Lung microvascular endothelial cell (primary cell): Measurements from ENCODE around the gene KIFAP3. TPM values are rescaled to one million over a fixed set of nuclear protein-coding genes. Genes with fewer than 3 reads are reported as not detected.

Experiments used
- DNase-seq, 2 donors: peaks; one replicate each; pipeline versions ENCODE4 v3.0.0 to v3.0.0-alpha.2; 2010; ENCODE audit warnings: low read depth in 2 of 2
- total RNA-seq: library from RNA; depleted of rRNA; stranded (reverse); fragments of >200 nt; gene quantifications from 2 replicates; pipeline ENCODE4 v1.2.1, GENCODE V29; 2014

The KIFAP3 gene
- total RNA-seq, 1 donor from 2014 or later = 19.0 TPM

- DNase-seq = peak; percentile 26 to 60
Observed at GRCh38 chr1:169989246-169989645, 85.2 kb downstream of the KIFAP3 start.

DNA sequence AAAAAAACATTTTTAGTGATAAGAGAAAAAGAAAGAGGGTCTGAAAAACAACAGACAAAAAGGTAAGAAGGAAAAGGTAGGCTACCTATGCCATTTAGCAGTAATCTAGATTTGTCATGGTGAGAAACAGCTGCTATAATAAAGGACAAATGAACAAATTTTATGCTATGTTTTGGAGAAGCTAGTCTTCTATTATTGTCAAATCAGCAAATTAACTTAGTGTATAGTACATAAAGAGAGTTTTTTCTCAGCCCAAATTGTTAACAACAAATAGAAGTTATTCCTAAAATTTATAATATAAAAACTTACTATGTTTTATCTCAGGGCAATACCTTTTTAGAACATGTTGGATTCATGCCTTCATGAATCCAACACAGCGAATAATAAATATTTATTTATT lies 88.7 kb downstream of the KIFAP3 start:
- no peak for DNase-seq

GRCh38 chr1:169974067-169974466 lies 100.4 kb downstream of the KIFAP3 start:
- no peak for DNase-seq

- no peak for DNase-seq
Observed at GRCh38 chr1:169970114-169970513, 104.4 kb downstream of the KIFAP3 start.

- no peak for DNase-seq
Observed at GRCh38 chr1:169968174-169968573, 106.3 kb downstream of the KIFAP3 start.

DNA sequence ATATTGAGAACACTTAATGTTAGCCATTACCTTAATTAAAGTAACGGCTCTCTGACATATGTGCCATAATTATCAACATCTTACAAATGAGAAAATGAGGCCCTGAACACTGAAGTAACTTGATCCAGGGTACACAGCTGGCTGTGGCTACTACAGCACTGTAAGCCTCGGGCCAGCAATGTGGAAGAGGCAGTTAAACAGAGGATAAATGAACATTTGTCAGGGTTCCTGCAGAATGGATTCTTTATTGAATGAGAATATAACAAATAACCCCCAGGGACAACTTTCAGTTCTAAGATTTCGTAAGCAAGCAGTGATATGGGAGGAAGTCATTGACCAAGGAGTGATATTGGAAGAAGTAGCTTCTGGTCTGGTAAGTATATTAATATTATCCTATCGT lies 110.3 kb downstream of the KIFAP3 start:
- no peak for DNase-seq

DNA sequence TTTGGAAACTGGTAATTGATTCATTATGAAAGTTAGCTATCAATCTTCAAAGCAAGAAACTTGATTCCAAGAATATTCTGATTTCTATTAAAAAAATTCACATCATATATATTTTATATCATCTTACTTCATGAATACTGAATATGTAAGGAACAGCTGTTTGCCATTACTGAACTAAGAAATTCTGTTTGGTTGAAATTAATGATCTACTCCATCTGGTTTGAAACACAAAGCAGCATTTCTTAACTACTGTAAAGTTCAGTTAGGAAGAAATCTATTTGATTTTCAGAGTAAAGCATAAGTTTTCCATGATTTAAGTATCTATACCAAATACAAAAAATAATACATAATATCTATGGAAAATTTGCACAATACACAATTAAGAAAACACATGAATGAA lies 114.8 kb downstream of the KIFAP3 start:
- DNase-seq = no peak

- DNase-seq = no peak
Observed at GRCh38 chr1:169958987-169959386, 115.5 kb downstream of the KIFAP3 start.

DNA sequence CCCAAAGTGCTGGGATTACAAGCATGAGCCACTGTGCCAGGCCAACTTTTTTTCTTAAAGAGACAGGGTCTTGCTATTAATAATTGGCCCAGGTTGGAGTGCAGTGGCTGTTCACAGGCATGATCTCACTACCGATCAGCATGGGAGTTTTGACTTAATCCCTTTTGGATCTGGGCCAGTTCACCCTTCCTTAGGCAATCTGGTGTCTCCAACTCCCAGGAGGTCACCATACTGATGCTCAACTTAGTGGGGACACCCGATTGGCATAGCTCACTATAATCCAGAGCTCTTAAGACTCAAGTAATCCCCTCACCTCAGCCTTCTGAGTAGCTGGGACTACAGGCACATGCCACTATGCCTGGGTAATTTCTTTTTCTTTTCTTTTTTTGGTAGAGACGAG lies 116.6 kb downstream of the KIFAP3 start:
- no peak for DNase-seq

DNA sequence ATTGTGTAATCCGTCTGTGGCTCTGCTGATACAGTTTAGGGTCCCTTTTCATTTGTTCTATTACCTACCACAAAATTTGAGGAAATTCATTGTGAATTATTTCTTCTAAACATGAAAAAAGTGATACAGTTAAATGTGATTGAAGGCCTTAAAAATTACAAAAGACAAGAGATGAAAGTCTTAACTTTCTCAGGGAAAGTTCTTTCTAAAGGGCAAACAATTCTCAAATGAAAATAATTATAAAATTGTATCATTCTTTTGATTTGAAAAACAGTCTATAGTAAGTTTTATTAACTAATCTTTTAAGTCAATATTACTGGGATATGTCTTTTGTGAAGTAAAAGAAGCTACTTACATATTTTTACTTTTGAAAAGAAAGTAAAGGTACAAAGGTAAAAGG lies 123.4 kb downstream of the KIFAP3 start:
- no peak for DNase-seq

DNA sequence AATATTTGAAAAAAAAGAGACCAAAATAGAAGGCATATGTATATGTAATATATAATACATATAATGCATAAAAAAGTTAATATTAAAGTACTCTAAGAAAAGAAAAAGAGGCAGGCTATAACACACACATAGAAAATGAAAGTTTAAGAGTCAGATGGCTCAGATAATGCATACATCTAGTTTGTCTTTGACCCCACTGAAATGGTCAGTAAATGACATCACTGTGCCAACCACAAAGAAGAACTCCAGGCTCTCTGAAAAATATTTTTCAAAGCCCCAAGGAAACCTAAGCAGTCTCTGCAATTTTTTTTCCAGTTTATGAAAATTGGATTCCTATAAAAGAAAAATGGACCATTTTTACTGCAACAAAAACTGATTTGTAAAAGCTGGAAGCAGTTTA lies 125.4 kb downstream of the KIFAP3 start:
- DNase-seq = no peak

GRCh38 chr1:169946206-169946605 lies 128.3 kb downstream of the KIFAP3 start:
- no peak for DNase-seq

DNA sequence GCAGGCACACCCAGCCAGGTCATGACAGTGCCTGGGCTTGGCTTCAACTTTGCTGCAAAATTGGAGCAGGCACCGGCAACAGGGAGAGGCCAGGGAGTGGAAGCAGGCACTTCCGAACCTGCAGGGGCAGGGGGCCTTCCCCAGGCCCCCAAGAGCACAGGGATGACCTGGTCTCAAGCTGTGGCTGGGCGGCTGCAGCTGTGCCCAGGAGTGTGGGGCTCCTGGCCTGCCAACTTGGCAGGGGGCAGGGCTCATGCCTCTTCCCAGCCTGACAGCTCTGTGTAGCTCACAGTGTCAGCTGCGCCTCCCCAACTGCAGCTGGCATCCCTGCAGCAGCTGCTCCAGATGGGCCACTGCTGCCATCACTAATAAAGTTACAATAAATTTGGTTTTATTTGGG lies 129.3 kb downstream of the KIFAP3 start:
- DNase-seq = no peak

DNA sequence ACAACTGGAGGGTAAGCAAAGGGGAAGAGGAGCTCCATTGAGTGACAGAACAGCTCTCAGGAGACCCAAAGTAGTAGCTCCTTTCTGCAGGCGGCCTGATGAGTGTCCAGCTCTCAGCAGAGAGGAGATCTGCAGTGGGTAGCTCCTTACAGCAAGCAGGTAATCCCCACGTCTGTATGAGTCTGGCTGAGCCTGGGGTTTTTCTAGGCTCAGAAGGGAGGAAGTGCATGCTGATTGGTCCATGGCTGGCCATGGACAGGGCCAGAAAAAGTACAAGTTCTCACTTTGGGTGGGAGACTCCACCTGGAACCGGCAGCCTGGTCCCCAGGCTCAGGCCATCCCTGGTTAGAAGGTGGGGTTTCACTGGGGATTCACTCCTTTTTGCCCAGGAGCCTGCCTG lies 129.9 kb downstream of the KIFAP3 start:
- DNase-seq = no peak

- DNase-seq = no peak
Observed at GRCh38 chr1:169943963-169944526, 130.4 kb downstream of the KIFAP3 start.

DNA sequence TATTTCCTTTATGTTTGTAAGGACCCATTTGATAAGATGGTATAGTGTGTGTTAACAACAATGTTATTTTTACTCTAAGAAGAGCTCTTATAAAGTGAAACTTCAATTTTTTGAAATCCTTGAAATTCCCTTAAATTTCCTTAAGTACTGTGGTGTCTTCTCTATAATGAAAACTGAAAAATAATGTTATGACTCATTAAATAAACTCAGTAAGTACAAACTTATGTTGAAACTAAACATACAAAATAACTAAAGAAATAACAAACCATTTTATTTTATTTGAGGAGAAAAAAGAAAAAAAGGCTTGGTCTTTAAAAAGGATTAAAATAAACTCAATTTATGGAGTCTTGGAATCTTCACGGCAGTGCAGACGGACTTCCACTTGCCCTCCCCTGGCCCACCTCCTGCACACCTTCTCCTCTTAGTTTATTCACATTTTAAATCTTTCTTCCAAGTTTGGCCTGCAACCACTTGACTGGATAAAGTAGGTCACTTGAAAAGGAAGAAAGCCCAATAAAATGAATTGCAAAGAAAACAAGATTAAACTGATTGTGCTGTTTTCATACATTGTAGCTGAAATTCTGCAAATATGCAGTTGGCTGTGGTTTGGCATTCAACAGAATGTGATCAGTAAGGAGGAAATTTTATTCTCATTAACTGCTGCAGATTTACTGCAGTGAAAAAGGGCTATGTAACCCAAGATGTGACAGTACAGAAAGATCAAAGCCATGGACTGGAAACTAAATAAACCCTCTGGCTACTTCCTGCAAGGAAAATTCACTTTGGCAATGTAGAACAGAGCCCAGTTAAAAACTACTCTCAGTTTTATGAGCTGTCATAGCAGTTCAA lies 132.3 kb downstream of the KIFAP3 start:
- peak in 1 of 2 donors; percentile 3 for DNase-seq

DNA sequence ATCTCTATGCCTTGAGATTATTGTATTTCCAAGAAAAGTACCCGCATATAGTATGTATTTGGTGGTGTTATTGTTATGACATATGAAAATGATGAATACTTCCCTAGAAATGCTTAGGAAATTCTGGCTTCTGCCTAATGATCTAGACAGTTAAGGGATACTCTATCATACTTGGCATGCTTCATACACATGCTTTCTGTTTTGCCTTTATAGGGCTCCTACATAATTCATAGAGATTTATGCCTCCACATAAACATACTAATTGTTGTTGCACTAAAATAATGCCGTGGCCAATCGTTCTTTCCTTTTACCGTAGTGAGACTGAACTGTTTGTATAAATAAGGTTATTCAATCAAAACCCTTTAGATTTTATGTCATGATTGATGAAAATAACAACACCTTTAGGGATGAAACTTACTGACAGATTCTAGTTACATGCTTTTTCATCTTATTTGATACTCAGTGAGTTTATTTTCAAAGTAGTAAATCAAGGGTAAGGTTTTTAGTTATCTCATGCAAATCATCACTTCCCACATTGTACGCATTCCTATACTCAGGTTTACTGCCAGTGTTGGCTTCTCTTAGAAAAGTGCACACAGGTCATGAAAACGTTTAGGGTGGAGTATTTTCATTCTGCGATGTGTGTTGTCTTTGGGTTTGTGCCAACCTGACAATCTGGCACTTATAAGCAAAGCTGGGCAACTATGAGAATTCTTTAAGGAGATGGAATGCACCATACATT lies 140.3 kb downstream of the KIFAP3 start:
- peak; percentile 51 to 57 for DNase-seq

DNA sequence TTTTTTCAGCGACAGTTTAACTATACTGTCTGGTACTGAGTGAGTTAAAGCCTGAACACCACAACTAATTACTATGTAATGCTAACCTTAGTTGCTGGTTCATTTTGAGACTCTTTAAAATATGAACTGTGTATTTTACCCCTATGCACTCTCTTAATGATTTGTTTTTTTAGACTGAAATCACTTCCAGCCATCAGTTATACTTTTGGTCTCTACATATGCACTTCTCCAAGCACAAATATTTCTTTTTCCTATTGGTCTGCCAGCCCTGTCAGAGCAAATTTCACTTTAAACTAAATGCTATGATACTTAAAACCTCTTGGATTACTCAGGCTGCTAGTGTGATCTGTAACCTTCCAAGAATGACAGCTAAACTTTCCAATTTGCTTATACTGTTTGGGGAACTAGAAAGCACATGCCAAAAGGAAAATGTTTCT lies 142.7 kb downstream of the KIFAP3 start:
- DNase-seq = peak in 1 of 2 donors; percentile 3

DNA sequence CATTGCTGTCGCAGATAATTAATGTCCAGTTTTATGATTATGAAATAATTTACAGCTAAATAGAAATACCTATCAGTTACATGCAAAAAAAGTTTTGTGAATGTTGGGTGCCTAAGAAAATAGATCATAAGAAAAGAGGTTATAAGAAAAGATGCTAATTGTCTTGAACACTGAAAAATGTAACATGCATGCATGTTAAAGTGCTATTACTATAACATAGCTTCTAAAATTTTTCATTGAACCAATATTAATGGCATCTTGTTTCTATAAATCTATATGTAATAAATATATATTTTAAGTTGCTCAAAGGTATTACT lies 145.3 kb downstream of the KIFAP3 start:
- no peak for DNase-seq

DNA sequence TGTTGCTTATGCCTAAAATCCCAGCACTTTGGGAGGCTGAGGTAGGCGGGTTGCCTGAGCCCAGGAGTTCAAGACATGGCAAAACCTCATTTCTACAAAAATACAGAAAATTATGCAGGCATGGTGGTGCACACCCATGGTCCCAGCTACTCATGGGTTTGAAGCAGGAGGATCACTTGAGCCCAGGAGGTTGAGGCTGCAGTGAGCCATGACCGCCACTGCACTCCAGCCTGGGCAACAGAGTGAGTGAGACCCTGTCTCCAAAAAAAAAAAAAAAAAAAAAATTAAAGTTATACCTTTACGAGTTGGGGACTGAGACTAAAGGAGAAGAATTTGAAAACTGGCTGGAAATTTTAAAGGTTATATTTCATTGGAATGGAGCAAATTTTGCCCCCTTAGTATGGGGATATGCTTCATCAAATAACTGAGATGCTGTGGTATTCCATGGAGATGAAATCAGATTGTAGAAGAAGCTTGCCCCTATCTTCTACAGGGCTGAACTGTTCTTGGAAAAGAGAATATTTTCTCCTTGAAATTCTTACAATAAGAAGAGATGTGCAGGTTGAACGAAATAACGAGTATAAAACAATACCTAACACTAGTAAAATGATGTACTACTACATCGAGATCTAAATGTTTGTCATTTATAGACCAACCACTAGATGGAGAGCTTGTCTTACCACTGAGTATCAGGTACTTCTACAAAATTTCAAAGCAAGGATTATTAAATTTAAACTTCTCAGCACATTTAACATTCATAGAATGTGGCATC lies 145.9 kb downstream of the KIFAP3 start:
- DNase-seq = peak; percentile 64 to 73

- DNase-seq = no peak
Observed at GRCh38 chr1:169925505-169926482, 148.7 kb downstream of the KIFAP3 start.
